GM18873 (cell line): Measurements from ENCODE around the gene SETD5.

Experiments
- ATAC-seq: cut with Tn5 transposase; IDR thresholded peaks from one replicate; pipeline ENCODE4 v1.9.1; 2021; ENCODE audit warnings: mild to moderate bottlenecking, moderate library complexity, moderate number of reproducible peaks; ENCODE audit not compliant: unreplicated experiment, low FRiP score

The SETD5 gene

DNA sequence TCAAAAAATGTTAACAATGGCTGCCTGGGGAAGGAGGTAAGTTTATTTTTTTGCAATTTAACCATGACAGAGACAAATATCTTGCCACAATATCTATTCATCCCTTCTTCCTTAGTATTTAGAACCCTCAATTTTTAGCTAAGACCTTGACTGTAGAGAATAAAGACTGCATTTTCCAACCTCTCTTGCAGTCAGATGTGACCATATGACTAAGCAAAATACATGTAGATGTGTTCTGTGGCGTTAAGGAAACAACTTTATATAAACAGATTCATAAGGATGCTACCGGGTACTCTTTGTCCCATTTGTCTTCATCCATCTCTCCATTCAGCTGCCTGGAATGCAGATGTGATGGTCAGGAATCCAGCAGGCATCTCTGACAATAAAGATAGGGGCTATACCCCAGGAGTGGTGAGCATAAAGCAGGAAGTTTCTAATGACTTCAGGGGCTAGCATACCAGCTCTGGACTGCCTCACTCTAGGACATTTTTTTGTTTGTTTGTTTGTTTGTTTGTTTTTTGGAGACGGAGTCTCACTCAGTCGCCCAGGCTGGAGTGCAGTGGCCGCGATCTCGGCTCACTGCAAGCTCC, 115.1 kb downstream of the SETD5 start:
- no peak for ATAC-seq

DNA sequence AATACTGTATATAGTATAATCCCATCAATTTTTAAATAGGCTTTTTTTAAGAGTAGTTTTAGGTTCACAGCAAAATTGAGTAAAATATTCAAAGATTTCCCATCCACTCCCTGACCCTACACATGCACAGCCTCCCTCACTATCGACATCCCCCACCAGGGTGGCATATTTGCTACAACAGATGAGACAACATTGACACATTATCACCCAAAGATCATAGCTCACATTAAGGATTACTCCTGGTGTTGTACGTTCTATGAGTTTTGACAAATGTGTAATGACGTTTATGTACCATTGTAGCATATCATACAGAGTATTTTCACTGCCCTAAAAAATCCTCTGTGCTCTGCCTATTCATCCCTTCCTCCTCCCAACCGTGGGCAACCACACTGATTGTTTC, 116.9 kb downstream of the SETD5 start:
- ATAC-seq = no peak

DNA sequence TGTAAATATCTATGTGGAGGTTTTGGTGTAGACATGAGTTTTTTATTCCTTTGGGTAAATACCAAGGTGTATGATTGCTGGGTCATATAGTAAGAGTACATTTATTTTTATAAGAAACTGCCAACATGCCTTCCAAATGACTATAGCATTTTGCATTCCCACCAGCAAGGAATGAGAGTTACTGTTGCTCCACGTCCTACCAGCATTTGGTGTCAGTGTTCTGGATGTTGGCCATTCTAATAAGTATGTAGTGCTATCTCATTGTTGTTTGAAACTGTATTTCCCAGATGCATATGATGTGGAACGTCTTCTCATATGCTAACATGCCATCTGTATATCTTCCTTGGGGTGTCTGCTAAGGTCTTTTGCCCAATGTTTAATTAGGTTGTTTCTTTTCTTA, 117.5 kb downstream of the SETD5 start:
- ATAC-seq = no peak

- ATAC-seq = no peak
These were observed 127.7 kb downstream of the SETD5 start for GRCh38 chr3:9525078-9525477.
